Measurements from ENCODE around the gene FAM72A.
"Not testable (repeated sequence)": the region's sequence is repeated elsewhere in the genome, so short reads cannot be mapped to it uniquely, and the experiment has no call there.

Gene FAM72A

GRCh38 chr1:206215600-206216392 lies 13.2 kb upstream of the FAM72A start:
- H3K9me3 ChIP-seq (ENCODE audit: control insufficient read depth, insufficient read depth, low read depth, low read length); POLR2A ChIA-PET; H3K4me1 ChIP-seq (ENCODE audit: control insufficient read depth, insufficient read depth, low read length); CTCF ChIA-PET; H3K4me3 ChIP-seq (ENCODE audit: low read depth, low read length); H3K27ac ChIP-seq (ENCODE audit: extremely low read depth, low read depth, low read length); H3K36me3 ChIP-seq (ENCODE audit: control insufficient read depth in 2 of 2, insufficient read depth in 1 of 2, low read length in 2 of 2): not testable (repeated sequence)

- H3K4me3 ChIP-seq (ENCODE audit: low read depth, low read length); H3K27ac ChIP-seq (ENCODE audit: extremely low read depth, low read depth, low read length); H3K36me3 ChIP-seq (ENCODE audit: control insufficient read depth in 2 of 2, insufficient read depth in 1 of 2, low read length in 2 of 2); H3K4me1 ChIP-seq (ENCODE audit: control insufficient read depth, insufficient read depth, low read length); CTCF ChIA-PET; POLR2A ChIA-PET; H3K9me3 ChIP-seq (ENCODE audit: control insufficient read depth, insufficient read depth, low read depth, low read length): not testable (repeated sequence)
Measured at GRCh38 chr1:206210802-206211201, 8.2 kb upstream of the FAM72A start.

- peak overlapping the region; percentile 27 for H3K4me3 ChIP-seq (ENCODE audit: low read depth, low read length)
- H3K27ac ChIP-seq (ENCODE audit: extremely low read depth, low read depth, low read length); H3K9me3 ChIP-seq (ENCODE audit: control insufficient read depth, insufficient read depth, low read depth, low read length); H3K36me3 ChIP-seq (ENCODE audit: control insufficient read depth in 2 of 2, insufficient read depth in 1 of 2, low read length in 2 of 2); POLR2A ChIA-PET; H3K4me1 ChIP-seq (ENCODE audit: control insufficient read depth, insufficient read depth, low read length); CTCF ChIA-PET: not testable (repeated sequence)
Measured at GRCh38 chr1:206205569-206205968, 2.9 kb upstream of the FAM72A start.

- CTCF ChIA-PET; POLR2A ChIA-PET; H3K9me3 ChIP-seq (ENCODE audit: control insufficient read depth, insufficient read depth, low read depth, low read length); H3K36me3 ChIP-seq (ENCODE audit: control insufficient read depth in 2 of 2, insufficient read depth in 1 of 2, low read length in 2 of 2); H3K4me1 ChIP-seq (ENCODE audit: control insufficient read depth, insufficient read depth, low read length): not testable (repeated sequence)
- TF ChIP-seq GLIS1 (tag by site-specific recombination; IDR thresholded peaks at IDR 0.05) (peak; percentile 21; the same call in 1 of the 2 replicates), ZBTB26 (tag by site-specific recombination; optimal IDR thresholded peaks at IDR 0.05) (peak; percentile 31), GLIS2 (tag by site-specific recombination; IDR thresholded peaks at IDR 0.05) (peak; percentile 24; the same call in 1 of the 2 replicates), ZBTB8A (tag by site-specific recombination; IDR thresholded peaks at IDR 0.05) (0 out of 2 replicates have a peak, but pooled peaks have one; percentile 22)
- peak overlapping the region; percentile 34 for H3K4me3 ChIP-seq (ENCODE audit: low read depth, low read length)
- peak overlapping the region; percentile 60; the same call in 1 of the 2 replicates for H3K27ac ChIP-seq (ENCODE audit: extremely low read depth, low read depth, low read length)
Measured at GRCh38 chr1:206204871-206205270, 2.2 kb upstream of the FAM72A start.

- peak overlapping the region; percentile 45 for H3K4me3 ChIP-seq (ENCODE audit: low read depth, low read length)
- H3K27ac ChIP-seq (ENCODE audit: extremely low read depth, low read depth, low read length); H3K4me1 ChIP-seq (ENCODE audit: control insufficient read depth, insufficient read depth, low read length); POLR2A ChIA-PET; H3K36me3 ChIP-seq (ENCODE audit: control insufficient read depth in 2 of 2, insufficient read depth in 1 of 2, low read length in 2 of 2); CTCF ChIA-PET; H3K9me3 ChIP-seq (ENCODE audit: control insufficient read depth, insufficient read depth, low read depth, low read length): not testable (repeated sequence)
Measured at GRCh38 chr1:206204159-206204511, 1.5 kb upstream of the FAM72A start.

GRCh38 chr1:206203364-206204158 lies 922 bp upstream of the FAM72A start, which contains the start of gene SRGAP2:
SRGAP2 (plus strand) TSS chr1:206203541; CDS start chr1:206205971, 2,430 bp downstream.
- POLR2A ChIA-PET, CTCF ChIA-PET: not testable (repeated sequence)

GRCh38 chr1:206196748-206197424 lies 5.8 kb downstream of the FAM72A start:
- H3K27ac ChIP-seq (ENCODE audit: extremely low read depth, low read depth, low read length); POLR2A ChIA-PET; H3K9me3 ChIP-seq (ENCODE audit: control insufficient read depth, insufficient read depth, low read depth, low read length); H3K4me3 ChIP-seq (ENCODE audit: low read depth, low read length); H3K36me3 ChIP-seq (ENCODE audit: control insufficient read depth in 2 of 2, insufficient read depth in 1 of 2, low read length in 2 of 2); CTCF ChIA-PET; H3K4me1 ChIP-seq (ENCODE audit: control insufficient read depth, insufficient read depth, low read length): not testable (repeated sequence)

More at GRCh38 chr1:206203364-206204158, 922 bp upstream of the FAM72A start, which contains the start of gene SRGAP2:
- H3K9me3 ChIP-seq (ENCODE audit: control insufficient read depth, insufficient read depth, low read depth, low read length); H3K36me3 ChIP-seq (ENCODE audit: control insufficient read depth in 2 of 2, insufficient read depth in 1 of 2, low read length in 2 of 2); H3K4me1 ChIP-seq (ENCODE audit: control insufficient read depth, insufficient read depth, low read length): not testable (repeated sequence)
- TF ChIP-seq ZBTB26 (tag by site-specific recombination; optimal IDR thresholded peaks at IDR 0.05), result peak; percentile 32
- H3K4me3 ChIP-seq (ENCODE audit: low read depth, low read length), result peak within 1 kb of the TSS; percentile 48
- peak within 1 kb of the TSS; percentile 49; the same call in 1 of the 2 replicates for H3K27ac ChIP-seq (ENCODE audit: extremely low read depth, low read depth, low read length)

GRCh38 chr1:206195182-206195581 lies 7.5 kb downstream of the FAM72A start:
- H3K4me3 ChIP-seq (ENCODE audit: low read depth, low read length); H3K4me1 ChIP-seq (ENCODE audit: control insufficient read depth, insufficient read depth, low read length); H3K9me3 ChIP-seq (ENCODE audit: control insufficient read depth, insufficient read depth, low read depth, low read length); CTCF ChIA-PET; H3K36me3 ChIP-seq (ENCODE audit: control insufficient read depth in 2 of 2, insufficient read depth in 1 of 2, low read length in 2 of 2); H3K27ac ChIP-seq (ENCODE audit: extremely low read depth, low read depth, low read length); POLR2A ChIA-PET: not testable (repeated sequence)

Measured in HEK293 (cell line).